ENCODE measurements around the gene SLC35F3.

The SLC35F3 gene

DNA sequence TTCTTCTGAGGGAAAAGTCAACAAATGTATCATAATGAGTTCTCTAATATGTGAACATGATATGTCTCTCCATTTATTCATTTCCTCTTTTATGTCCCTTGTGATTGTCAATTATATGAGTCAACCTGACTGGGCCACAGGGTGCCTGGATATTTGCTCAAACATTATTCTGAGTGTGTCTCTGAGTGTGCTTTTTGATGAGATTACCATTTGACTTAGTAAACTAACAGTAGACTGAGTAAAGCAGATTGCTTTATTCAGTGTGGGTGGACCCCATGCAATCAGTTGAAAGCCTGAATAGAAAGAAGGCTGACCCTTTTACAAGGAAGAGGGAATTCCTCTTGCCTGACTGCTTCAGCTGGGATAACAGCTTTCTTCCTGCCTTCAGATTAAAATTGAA lies 142.6 kb downstream of the SLC35F3 start:
- no peak for DNase-seq

DNA sequence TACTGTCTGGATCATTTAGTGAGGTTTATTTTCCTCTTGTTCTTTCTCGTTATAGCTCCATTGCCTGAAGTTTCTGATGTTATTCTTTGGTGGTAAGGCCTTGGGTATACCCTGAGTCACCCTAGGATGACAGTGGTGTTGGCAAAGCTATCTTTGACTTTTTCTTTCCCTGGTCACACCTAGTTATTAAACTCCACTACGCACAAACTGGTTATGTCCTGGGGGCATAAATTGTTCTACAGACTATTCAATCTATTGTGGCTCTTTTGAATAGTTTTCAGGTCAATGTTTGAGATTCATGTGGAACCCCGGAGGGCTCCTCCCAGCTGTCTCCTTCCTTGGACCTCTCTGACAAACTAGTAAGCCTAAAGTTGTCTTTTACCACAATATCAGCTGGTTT lies 157.7 kb downstream of the SLC35F3 start:
- no peak for DNase-seq

DNA sequence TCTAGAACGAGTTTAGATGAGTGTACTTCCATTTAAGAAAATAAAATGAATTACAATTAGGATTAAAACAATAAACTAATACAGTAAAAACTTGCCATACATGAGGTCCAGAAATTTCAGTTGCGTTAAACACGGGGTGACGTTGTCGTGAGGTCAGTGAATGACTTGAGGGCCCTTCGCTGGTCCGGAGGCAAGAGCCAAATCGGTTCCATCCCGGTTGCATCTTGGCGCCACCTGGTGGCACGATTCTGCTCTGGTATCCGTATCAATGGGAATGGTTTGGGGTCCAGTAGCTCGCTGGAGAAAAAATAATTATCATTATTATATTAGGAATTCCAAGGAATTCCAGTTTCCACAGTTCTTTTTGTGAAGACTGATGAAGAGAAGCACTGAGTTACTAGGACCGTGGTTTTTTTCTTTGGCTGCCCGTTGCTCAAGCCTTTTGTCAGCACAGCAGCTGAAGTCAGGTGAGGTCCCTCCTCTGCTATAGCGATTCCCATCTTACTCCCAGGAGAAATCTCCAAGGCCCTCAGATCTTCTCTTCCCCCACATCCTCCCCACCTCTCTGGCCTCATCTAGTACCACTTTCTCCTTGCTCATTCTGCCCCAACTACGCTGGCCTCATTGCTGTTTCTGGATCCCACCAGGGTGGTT lies 161.4 kb downstream of the SLC35F3 start:
- peak; percentile 81 to 82 for DNase-seq

DNA sequence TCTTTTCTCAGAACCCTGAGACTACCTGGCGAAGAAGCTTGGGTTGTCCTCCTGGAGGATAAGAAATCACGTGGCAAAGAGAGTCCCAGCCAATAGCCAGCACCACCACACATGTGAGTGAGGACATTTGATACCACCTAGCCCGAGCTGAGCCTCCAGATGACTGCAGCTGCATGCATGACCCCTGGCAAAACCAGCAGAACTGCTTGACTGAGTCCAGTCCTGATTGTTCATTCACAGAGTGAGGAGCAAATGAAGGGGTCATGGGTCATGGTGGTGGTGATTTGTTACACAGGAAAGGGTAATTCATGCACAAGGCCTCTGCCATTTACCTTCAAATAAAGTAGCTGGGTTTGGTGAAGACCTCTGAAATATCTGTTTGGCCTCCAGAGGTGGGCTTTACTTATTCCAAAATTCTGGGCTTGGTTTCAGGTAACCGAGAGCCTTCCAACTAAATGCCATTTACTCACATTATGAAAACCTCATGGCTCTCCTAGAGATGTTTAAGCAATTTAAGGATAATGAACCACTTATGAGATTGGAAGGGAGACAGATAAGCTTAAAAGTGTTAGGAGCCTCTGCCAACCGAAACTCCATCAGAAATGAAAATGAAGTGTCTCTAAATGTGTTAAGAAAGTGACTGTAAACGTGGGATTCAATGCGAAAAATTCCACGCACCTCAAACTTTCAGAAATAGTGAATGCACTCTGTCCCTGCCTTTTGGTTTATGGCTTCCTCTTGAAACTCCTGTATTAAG lies 163.3 kb downstream of the SLC35F3 start:
- no peak for DNase-seq

DNA sequence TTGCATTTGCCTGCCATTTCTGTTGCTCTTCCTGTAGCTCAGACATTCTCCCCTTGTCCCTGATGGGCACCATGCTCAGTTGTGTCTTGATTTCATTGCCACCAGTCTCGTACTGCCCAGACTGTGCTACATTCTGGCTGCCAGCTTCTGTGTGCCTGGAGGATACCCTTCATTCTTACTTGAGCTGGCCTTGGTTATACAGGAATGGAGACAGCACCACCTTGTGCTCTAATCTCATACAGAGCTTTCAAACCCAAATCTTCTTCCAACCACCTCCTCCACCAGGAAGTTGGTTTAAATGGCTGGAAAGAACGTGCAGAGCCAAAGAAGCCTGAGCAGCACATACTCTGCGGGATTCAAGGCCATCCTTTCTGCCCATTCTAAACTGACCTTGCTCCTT lies 165.3 kb downstream of the SLC35F3 start:
- no peak for DNase-seq

DNA sequence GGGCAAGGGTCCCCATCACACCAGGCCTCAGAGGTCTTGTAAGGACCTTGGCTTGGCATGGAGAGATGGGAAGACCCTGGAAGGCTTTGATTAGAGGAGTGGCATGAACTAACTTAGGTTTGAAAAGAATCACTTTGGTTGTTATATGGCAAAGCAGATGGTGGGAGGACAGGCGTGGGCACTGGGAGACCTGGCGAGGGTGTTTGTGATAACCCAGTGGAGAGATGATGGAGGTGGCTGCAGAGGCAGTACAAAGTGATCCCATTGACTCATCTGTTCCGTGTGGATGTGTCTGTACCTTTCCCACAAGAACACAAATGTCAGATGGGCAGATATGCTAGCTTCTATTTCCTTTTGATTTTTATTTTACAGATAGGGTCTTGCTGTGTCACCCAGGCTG lies 168.3 kb downstream of the SLC35F3 start:
- DNase-seq, result no peak

DNA sequence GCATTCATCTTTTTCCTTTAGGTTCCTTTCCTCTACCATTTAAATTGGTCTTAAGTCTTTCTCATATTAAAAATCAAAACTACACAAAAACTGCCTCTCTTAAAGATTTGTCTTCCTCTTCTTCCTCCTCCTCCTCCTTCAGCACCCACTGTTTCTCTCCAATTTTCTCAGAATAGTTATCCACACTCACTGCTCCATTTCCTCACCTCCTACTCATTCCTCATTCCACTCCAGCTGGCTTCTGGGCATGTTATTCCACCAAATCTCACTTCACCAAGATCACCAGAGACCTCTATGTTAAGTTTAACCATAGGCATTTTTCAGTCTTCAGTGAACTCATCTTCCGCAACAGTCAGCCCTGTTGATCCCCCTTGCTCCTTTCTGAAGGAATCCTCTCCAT lies 173.7 kb downstream of the SLC35F3 start:
- DNase-seq, result no peak

DNA sequence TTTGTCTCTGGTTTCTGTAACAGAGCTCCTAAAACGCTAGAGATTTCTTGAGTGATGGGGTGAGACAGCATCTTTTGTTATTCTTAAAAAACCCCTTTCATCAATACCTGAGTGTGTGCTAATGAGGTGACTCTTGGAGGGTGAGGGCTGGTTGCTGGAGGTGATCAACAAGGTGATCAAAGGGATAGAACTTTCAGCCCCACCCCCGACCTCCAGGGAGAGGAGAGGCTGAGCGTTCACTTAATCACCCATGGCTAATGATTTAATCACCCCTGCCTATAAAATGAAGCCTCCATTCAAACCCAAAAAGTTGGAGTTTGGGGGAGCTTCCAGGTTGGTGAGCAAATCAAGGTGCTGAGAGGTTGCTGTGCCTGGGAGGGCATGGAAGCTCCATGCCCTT lies 175.4 kb downstream of the SLC35F3 start:
- no peak for DNase-seq

DNA sequence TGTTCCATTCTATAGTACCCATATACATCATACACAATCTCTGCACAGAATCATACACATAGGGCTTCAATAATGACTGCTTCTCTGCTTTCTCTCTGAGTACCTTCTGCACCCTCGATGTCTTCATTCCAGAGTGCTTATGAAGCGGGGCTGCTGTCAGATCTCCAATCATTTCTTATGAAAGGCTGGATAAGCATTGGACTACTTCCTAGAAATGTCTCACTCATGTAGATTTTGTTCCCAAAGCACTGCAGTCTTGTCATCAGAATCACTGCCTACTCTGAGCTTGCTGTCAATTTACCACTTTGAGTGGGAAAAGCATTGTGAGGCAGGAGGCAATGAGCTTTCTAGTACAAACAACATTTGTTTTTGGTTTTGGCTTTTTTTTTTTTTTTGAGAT lies 179.0 kb downstream of the SLC35F3 start:
- no peak for DNase-seq

DNA sequence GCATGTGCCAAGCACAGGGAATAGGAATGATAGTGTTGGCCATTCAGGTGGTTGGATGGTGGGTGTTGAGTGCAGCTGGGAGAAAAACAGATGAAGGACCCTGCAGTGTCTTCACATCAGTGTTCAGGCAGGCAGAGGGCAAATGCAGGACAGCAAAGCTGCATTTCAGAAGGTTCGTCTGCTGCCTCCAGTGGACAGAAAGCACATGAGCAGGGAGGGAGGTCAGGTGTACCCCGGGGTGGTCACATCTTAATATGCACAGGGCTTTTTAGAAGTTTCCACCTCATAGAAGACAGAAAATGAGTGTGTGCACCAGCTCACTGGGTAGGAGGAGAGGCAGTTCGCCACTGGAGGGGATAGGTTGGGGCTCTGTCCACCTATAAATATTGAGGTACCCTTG lies 184.9 kb downstream of the SLC35F3 start:
- no peak for DNase-seq

DNA sequence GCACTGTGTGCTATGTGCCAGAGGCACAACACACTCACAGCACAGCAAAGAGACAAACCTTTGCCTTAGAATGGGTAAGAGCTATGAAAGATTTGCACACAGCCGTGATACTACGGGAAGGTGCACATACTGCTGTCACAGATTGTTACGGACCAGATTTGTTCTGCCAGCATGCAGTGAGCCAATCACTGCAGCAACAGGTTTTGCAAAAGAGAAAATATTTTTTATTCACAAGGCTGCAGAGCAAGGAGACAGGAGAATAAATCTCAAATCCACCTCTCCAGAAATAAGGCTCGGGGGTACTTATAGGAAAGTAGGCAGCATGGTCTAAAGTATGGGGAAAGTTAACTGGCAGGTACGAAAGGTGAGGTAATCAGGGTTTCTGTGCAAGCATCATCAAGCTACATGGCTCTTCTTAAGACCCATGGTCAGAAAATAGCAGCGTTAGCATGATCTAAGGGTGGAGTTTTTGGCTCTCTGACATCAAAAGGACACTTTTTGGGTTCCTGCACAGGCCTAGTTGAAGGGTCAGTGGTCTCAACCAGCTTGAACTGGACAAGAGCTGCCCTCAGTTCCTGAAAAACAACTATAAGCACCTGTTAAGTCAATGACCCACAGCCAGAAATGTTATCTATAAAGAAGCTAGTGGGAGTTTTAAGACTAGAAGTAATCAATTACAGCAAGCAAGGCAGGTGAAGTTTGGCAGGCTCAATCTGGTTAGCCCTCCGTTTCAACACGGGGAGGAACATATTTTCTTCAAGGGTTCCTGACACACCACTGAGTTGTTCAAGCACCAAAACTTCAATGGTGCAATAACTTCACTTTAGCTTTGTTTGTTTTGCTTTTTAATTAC lies 186.0 kb downstream of the SLC35F3 start:
- DNase-seq, result no peak

DNA sequence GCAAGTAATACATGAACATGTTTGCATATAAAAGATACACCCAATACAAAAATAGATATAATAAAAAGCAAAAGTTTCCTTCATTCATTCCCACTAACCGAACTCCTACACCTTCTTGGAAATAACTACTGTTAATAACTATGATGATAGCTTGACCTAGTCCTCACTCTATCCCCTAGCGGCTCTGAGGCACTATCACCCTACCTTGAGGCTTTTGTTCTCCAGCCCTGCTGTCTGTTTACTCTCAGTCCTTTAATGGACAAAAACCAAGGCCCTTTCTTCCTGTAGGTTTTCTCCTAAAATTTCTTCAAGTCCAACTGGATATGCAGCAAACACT lies 186.6 kb downstream of the SLC35F3 start:
- DNase-seq, result no peak

DNA sequence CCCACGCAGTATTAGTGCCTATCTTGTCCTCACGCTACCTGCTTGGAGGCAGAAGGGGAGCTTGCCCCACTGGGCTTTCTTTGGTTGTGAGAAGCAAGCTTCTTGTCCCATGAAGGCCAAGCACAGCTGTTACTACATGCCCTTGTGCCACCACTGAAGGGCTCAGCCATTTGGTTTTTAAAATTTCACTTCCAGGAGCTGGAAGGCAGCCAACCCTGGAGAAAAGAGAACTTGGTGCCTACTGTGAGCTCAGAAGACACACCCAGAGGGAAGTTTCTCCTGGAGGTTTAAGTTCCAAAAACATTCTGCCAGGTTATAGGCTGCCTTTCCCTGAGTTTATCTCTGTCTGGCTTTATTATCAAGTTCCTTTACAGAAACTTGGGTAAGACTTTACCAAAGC lies 187.4 kb downstream of the SLC35F3 start:
- no peak for DNase-seq

DNA sequence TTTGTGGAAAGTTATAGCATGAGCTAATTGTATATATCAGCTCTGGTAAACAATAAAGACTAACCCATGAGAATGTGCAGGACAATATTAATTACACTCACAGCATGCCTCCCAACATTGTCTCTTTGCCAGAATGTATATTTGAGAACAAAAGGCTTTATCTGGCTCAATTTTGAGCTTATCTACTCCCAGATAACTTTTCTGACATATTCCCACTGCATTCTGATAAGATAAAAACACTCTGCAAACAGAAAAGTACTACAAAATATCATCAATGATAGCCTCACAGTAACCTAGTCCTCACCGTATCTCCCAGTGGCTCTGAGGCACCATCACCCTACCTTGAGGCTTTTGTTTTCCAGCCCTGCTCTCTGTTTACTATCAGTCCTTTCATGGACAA lies 188.6 kb downstream of the SLC35F3 start:
- no peak for DNase-seq

DNA sequence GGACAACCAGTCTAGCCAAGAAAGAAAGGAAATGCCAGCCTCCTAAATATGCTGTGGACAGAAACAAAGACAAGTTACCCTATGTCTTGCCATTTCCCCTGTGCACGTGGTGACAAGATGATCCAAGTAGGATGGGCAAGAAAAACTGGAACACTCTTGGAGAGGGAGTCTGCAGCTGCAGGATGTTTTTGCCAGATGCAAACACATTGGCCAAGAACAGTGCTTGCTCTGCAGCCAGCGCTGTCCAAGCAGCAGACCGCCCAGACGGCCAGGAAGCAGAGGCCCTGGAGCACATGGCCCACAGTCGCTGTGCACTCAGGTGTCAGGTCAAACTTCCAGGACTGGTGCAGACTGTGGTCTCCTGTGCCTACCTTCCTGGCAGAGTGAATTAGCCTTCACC lies 189.3 kb downstream of the SLC35F3 start:
- no peak for DNase-seq

DNA sequence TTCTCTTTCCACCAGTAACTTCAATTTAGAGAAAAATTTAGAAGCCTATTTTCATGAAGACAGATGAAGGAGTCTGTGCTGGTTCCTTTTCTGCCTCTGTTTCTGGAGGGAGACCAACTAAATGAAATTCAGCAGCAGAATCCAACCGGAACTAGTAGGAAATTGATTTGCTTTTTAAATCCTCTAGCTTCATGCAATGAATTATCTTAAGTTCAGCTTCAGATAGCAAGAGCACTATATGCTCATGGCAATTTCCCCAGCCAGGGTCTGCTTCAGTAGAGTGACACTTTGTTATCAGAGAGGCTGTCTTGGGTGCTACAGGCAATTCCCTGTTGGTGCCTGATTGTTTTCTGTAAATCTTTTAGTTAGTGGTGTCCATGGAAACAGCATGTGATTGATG lies 189.7 kb downstream of the SLC35F3 start:
- DNase-seq, result no peak

DNA sequence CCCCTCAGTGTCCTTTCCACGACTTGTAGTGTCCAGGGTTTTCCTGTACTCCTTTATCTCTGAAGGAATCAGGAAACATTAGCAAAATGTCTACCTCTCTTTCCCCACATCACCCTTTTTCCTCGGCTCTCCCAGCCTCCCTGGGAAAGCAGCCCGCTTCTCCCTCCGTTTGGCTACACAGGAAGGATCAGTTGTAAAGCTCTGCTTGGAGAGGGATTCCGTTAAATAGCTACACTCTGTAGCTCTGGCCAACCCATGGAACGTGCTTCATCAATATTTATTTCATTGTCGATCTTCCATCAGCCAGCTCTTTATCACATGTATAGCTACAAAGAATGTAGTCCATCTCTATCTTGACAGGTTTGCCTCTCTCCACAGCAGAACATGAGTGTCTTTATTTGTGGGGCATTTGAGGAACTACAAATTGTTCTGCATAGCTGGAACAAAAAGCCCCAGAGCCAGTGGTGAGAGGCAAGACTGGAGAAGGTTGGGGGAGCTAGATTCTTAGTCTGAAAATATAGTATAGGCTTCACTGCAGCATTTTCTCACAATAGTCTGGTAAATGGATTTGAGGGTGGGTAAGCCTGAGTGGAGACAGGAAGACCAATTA lies 191.8 kb downstream of the SLC35F3 start:
- DNase-seq, result no peak

DNA sequence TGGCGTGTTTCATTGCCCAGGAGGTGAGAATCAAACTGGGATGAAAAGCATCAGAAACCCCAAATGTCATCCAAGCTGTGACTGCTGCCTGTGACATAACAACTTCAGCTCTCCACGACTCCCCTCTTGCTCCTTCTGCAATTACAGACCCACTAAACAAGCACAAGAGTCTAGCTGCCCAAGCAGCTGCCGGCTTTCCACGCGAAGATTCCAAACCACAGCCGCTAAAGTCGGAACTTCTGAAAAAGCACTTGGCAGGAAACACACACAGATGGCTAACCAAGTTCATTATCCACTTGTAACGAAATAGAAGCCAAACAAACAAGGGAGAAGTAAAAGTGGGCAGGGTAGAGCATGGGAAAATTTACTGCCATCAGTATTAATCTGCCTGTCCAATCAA lies 198.1 kb downstream of the SLC35F3 start:
- no peak for DNase-seq

DNA sequence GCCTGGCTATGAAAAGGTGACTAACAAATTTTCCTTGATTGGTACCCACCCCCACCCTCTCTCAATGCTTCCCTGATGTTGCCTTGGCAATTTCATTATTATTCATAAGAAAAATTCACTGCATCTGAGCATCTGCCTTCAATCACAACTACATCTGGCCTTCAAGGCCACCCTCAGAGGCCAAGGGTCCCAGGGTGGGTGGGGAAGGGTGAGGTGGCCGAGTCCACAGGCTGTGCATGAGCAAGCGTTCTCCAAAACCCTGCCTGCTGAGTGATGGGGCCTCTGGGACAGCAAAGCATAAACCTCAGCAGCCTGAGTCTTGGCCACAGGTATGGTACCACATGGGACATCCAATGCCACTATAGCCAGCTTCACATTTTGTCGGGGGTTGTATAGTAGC lies 198.7 kb downstream of the SLC35F3 start:
- DNase-seq, result no peak

DNA sequence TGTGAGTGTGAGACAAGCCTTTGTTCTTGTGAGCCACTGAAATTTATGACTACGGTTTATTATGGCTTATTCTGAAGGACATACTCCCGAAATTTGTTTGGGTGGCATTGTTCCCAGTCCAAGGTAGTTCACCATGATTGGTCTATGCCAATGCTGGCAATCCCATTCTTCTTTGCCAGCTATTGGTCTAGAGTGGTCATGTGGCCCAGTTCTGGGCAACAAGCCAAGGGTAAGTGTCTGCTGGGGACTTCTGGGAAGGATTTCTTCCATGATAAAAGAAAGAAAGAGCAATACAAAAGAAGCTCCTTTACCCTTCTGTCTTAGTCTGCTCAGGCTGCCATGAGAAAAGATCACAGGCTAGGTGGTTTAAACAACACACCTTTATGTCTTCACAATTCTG lies 201.6 kb downstream of the SLC35F3 start:
- DNase-seq, result no peak

DNA sequence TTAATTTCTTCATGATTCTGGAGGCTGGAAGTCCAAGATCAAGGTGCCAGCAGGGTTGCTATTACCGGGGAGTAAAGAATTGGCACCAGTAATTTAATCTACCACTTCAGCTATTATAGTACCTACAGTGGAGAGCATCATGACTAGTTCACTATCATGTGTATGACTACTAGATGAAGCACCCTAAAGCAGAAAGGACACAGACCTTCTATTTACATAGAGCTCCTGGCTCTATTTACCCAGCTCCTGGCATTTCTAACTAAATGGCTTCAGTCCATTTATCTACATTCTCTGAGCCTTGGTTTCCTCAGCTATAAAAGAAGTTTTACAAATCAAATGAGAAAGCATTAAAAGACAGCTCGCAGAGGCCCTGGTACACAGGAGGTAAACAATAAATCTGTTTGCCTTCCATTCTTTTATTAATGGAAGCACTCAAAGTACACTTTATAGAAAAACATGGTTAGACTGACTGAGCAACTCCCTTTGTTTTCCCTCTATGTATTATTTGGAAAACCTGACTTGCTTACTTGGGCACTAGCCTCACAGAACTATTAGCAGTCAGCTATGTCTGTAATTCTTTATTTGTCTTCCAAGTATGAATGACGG lies 203.0 kb downstream of the SLC35F3 start:
- DNase-seq, result no peak

DNA sequence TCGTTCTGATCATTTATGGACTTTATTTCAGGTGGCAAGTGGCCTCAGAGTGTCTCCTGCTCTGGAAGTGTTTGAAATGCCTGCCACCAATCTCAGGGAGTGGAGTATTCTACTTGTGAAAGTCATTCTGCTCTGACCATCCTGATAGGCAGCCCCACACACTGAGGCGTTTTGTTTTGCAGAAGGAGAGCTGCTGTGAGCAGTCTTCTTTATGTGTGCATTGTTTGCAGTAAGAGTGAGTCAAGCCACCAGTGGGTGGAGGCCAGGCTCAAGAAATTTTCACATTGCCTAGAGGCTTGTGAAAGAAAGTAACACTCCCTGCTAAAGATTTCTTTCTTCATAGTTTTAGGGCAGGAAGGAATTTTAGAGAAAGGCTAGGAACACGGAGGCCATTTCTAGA lies 204.4 kb downstream of the SLC35F3 start:
- no peak for DNase-seq

DNA sequence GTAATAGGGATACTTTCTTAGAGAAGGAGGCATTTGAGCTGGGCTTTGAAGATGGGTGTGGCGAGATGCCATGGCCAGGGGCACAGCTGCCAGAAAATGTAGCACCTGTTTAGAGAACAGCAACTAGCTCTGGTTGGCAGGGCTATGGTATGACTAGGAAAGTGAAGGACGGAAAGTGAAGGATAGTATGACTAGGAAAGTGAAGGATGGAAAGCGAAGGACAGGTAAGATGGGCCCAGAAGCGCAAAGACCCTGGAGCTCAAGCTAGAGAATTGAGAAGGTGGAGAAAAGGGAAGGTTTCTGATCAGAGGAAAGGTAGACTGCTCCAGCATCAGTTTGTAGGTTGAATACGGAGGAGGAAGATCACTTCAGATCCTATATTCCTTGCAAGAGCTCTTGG lies 205.4 kb downstream of the SLC35F3 start:
- no peak for DNase-seq

All from activated T-cell treated with anti-CD3 and anti-CD28 coated beads, Interleukin-2, amount 50 U/mL, for 48 hours (primary cell).